Smooth muscle cell (in vitro differentiated cells): Measurements from ENCODE around the gene EHD2. TPM values are rescaled to one million over a fixed set of nuclear protein-coding genes. Genes with fewer than 3 reads are reported as not detected.

Source experiments
- DNase-seq: peaks from one replicate; lab custom pipeline; 2025; ENCODE audit not compliant: unreplicated experiment; lab: John Stamatoyannopoulos, UW
- H2AFZ ChIP-seq: fragments of 200-600 bp; sonication (generic); 2 replicates; pipeline ENCODE4 v1.6.0; 2016; ENCODE audit warnings: antibody characterized with exemption, low read depth, mild to moderate bottlenecking
- H3F3A ChIP-seq: fragments of 200-600 bp; sonication (generic); 2 replicates; pipeline ENCODE4 v1.6.0; 2017; ENCODE audit warnings: antibody characterized with exemption, low read depth
- H3K27ac ChIP-seq: fragments of 200-600 bp; sonication (generic); 2 replicates; pipeline ENCODE4 v1.5.1; 2016; ENCODE audit warnings: low read depth, mild to moderate bottlenecking
- H3K27me3 ChIP-seq: fragments of 200-600 bp; sonication (generic); 2 replicates; pipeline ENCODE4 v1.6.1; 2016; ENCODE audit warnings: low read depth, mild to moderate bottlenecking
- H3K36me3 ChIP-seq: fragments of 200-600 bp; sonication (generic); 2 replicates; pipeline ENCODE4 v1.5.1; 2016; ENCODE audit warnings: low read depth
- H3K4me1 ChIP-seq: fragments of 200-600 bp; sonication (generic); 2 replicates; pipeline ENCODE4 v1.5.1; 2016; ENCODE audit warnings: low read depth
- H3K4me2 ChIP-seq: fragments of 200-600 bp; sonication (generic); 2 replicates; pipeline ENCODE4 v1.6.0; 2016; ENCODE audit warnings: mild to moderate bottlenecking
- H3K4me3 ChIP-seq: fragments of 200-600 bp; sonication (generic); 2 replicates; pipeline ENCODE4 v1.5.1; 2016; ENCODE audit warnings: mild to moderate bottlenecking
- H3K79me2 ChIP-seq: fragments of 200-600 bp; sonication (generic); 2 replicates; pipeline ENCODE4 v1.6.0; 2016; ENCODE audit warnings: low read depth, mild to moderate bottlenecking
- H3K9ac ChIP-seq: fragments of 200-600 bp; sonication (generic); 2 replicates; pipeline ENCODE4 v1.6.0; 2016; ENCODE audit warnings: low read depth
- H3K9me3 ChIP-seq: fragments of 200-600 bp; sonication (generic); replicated peaks from 2 replicates; pipeline ENCODE4 v1.5.1; 2016; ENCODE audit warnings: low read depth
- H4K20me1 ChIP-seq: fragments of 200-600 bp; sonication (generic); 2 replicates; pipeline ENCODE4 v1.6.0; 2016; ENCODE audit warnings: low read depth
- WGBS: methylation state at CpG from one replicate; pipeline ENCODE4 v1.1.7; 2016; ENCODE audit warnings: low lambda C conversion rate; 5-methylcytosine and 5-hydroxymethylcytosine counted together
- polyA plus RNA-seq: library from polyadenylated mRNA; unstranded; fragments of >200 nt; fragmentation: Nextera tagmentation; extraction: Ambion mirVana; gene quantifications from 2 replicates; pipeline ENCODE4 v1.2.1, GENCODE V29; 2016
- total RNA-seq: library from RNA; depleted of rRNA; stranded (reverse); fragments of >200 nt; gene quantifications from 2 replicates; pipeline ENCODE4 v1.2.3, GENCODE V29; 2014
- TF ChIP-seq, protein P1 (sequence below): fragments of 200-600 bp; sonication (generic); IDR thresholded peaks from 2 replicates; pipeline ENCODE4 v1.5.1; 2017; ENCODE audit warnings: borderline replicate concordance, mild to moderate bottlenecking, antibody characterized with exemption; ENCODE audit not compliant: insufficient read depth, poor library complexity, severe bottlenecking

EHD2 gene
- total and polyA plus RNA-seq, 2 experiments from 2014 or later: 65.6 to 200 TPM

DNA sequence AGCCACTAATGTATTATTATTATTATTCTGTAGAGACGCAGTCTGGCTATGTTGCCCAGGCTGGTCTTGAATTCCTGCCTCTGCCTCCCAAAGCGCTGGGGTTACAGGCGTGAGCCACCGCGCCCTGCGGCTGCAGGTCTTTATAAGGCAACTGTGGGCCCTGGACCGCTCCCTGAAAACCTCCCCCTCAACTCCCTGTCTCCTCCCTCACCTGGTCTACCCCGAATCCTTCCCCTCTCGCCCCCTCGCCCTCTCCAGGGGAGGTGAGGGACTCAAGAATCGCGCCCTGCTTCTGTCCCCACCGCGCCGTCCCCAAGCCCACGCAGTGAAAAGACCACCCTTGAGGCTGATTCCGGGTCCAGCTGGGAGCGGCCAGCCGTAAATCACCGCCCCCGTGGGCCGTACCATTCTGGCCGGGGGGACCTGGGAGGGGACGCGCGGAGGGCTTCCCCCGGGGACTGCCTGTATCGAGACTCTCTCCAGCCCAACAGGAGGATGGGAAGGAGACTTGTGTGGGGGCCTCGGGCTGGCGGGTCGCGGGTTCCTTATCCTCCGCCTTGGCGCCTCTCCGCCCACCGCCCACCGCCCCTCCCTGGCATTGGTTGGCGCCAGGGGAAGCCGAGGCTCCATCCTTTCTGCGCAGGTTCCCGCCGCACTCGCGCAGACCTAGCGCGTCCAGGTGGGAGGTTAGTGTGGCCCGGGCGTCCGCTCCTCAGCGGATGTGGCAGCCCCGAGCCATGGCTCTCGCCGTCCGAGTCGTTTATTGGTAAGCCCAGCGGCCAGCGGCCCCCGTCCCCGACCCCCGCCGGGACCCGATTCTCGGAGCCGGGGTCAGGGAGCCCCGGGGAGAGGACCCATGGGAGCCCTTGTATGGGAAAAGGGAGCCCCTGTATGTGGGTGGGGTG, 65.1 kb downstream of the EHD2 start, which contains the start of gene SELENOW:
TSS of gene SELENOW (plus strand) at position 655 of the 905 bp plus-strand sequence. CDS start at position 738, 83 bp downstream.
- Histone ChIP-seq H3K36me3 (no peaks in the 10 kb centered on the region), H3K27me3 (no peaks in the 10 kb centered on the region), H3K27ac (peak within 1 kb of the TSS; percentile 95), H4K20me1 (peaks cover 36% of the 10 kb centered on the region), H3K4me3 (peak within 1 kb of the TSS; percentile 74), H3F3A (peaks cover 8% of the 10 kb centered on the region), H3K4me1 (peaks cover 15% of the 10 kb centered on the region), H3K79me2 (peaks cover 31% of the 10 kb centered on the region), H3K4me2 (peak within 1 kb of the TSS; percentile 91), H3K9me3 (no peaks in the 10 kb centered on the region), H3K9ac (peak within 1 kb of the TSS; percentile 99), H2AFZ (peak within 1 kb of the TSS; percentile 73)
- TF ChIP-seq, protein P1, sequence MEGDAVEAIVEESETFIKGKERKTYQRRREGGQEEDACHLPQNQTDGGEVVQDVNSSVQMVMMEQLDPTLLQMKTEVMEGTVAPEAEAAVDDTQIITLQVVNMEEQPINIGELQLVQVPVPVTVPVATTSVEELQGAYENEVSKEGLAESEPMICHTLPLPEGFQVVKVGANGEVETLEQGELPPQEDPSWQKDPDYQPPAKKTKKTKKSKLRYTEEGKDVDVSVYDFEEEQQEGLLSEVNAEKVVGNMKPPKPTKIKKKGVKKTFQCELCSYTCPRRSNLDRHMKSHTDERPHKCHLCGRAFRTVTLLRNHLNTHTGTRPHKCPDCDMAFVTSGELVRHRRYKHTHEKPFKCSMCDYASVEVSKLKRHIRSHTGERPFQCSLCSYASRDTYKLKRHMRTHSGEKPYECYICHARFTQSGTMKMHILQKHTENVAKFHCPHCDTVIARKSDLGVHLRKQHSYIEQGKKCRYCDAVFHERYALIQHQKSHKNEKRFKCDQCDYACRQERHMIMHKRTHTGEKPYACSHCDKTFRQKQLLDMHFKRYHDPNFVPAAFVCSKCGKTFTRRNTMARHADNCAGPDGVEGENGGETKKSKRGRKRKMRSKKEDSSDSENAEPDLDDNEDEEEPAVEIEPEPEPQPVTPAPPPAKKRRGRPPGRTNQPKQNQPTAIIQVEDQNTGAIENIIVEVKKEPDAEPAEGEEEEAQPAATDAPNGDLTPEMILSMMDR: no peak
- peak; percentile 16 for DNase-seq
- WGBS: 1% methylated on average over 38 of the region's 65 CpGs

DNA sequence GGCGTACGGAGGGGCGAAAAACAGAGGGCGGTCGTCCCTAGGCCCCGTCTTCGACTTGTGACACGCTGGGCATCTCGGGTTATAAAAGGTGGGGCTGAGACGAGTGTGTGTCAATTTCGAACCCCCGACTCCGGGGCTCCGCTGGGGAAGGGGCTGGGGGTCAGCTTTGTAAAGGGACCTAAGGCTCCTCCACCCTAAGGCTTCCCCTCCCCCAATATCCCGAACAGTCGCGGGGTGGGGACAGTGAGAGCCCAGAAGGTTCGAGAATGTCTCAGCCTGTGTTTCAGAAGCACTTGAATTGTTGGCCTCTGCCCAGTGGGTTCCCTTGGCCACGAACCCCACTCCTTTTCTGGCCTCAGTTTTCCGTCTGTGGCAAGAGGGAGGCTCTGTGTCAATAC, 65.7 kb downstream of the EHD2 start:
- Histone ChIP-seq H3K4me1 (peaks cover 14% of the 10 kb centered on the region), H4K20me1 (peaks cover 41% of the 10 kb centered on the region), H3K9me3 (no peaks in the 10 kb centered on the region), H3K79me2 (peaks cover 31% of the 10 kb centered on the region), H3K4me2 (peak overlapping the region; percentile 91), H3K9ac (peak overlapping the region; percentile 99), H3K36me3 (no peaks in the 10 kb centered on the region), H3K27me3 (no peaks in the 10 kb centered on the region), H3K27ac (peak overlapping the region; percentile 95), H3K4me3 (peak overlapping the region; percentile 74), H3F3A (peaks cover 12% of the 10 kb centered on the region), H2AFZ (peak overlapping the region; percentile 73)
- TF ChIP-seq, protein P1: no peak
- DNase-seq: no peak
- WGBS: 2% methylated on average over 18 of the region's 20 CpGs

DNA sequence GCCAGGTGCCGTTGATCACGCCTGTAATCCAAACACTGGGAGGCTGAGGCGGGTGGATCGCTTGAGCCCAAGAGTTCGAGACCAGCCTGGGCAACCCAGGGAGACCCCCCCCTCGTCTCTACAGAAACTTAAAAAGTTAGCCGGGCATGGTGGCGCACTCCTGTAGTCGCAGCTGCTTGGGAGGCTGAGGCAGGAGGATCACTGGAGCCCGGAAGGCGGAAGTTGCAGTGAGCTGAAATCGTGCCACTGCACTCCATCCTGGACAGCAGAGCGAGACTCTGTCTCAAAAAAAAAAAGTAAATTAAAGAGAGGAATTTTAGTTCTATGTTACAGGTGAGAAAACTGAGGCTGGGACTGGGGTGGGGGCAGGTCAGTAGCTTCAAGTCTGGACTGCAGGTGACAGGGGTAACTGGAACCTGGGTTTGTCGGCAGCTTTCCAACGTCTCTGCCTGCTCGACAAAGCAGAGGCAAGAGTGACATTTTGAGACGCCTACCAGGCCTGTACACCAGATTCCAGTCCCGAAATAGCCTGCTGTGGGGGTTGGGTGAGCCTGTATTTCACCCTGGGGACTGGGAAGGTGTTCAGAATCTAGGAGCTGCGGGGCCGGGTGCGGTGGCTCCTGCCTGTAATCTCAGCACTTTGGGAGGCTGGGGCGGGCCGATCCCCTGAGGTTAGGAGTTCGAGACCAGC, 66.4 kb downstream of the EHD2 start:
- Histone ChIP-seq H3K36me3 (no peaks in the 10 kb centered on the region), H3K27me3 (no peaks in the 10 kb centered on the region), H3K4me2 (peak overlapping the region; percentile 91), H3K9ac (peak overlapping the region; percentile 13), H3F3A (peaks cover 12% of the 10 kb centered on the region), H3K27ac (peak overlapping the region; percentile 95), H3K4me1 (peaks cover 11% of the 10 kb centered on the region), H4K20me1 (peaks cover 48% of the 10 kb centered on the region), H3K4me3 (peak overlapping the region; percentile 74), H3K79me2 (peaks cover 31% of the 10 kb centered on the region), H2AFZ (no peak overlapping the region), H3K9me3 (no peaks in the 10 kb centered on the region)
- TF ChIP-seq, protein P1: no peak
- WGBS: 51% methylated on average over 24 of the region's 24 CpGs
- DNase-seq: no peak
